HCT116 (cell line): ENCODE data around the gene PLAAT2. TPM values are rescaled to one million over a fixed set of nuclear protein-coding genes. Genes with fewer than 3 reads are reported as not detected.

Experiments
- ATAC-seq: fragments of 200-7000 bp; cut with Tn5 transposase; 2 replicates; pipeline ENCODE4 v1.9.1; 2020; ENCODE audit warnings: mild to moderate bottlenecking, moderate library complexity
- BruUV-seq: library from RNA; stranded (reverse); fragments of 400-500 nt; replicated peaks from 2 replicates; lab custom pipeline; 2021; lab: Mats Ljungman, UMichigan
- CTCF ChIA-PET: fragments of 300-600 bp; sonication (Branson Sonifier 250); formaldehyde crosslinking; loops from one replicate; lab custom pipeline; 2021; ENCODE audit warnings: antibody characterized with exemption; lab: Charles Lee
- POLR2A ChIA-PET: fragments of 300-600, 350-600 bp; sonication (Branson Sonifier 250); formaldehyde crosslinking; loops from one replicate; lab custom pipeline; 2021; ENCODE audit warnings: antibody characterized with exemption; lab: Charles Lee
- RAD21 ChIA-PET, 2 experiments: fragments of 300-600 bp; sonication (Branson Sonifier 250); formaldehyde crosslinking; loops; one replicate each; lab custom pipeline; 2023; ENCODE audit warnings: low total read pairs in 2 of 2; ENCODE audit not compliant: uncharacterized antibody in 2 of 2, unreplicated experiment in 2 of 2, low non-redundant PET in 1 of 2; lab: Charles Lee
- DNase-seq: peaks from one replicate; pipeline ENCODE4 v3.0.0-alpha.2; 2010; ENCODE audit warnings: low read depth, low spot score
- H2AFZ ChIP-seq: fragments of 200-600 bp; shearing (Covaris generic), sonication (generic); 2 replicates; pipeline ENCODE4 v1.6.1; 2017; ENCODE audit warnings: low read depth, mixed run types, mixed read lengths, antibody characterized with exemption, low read length; ENCODE audit not compliant: poor library complexity, severe bottlenecking
- H3K27ac ChIP-seq: 2 replicates; pipeline ENCODE4 v1.5.1; 2012; ENCODE audit warnings: low read depth, low read length
- H3K27me3 ChIP-seq: fragments of 200-600 bp; sonication (generic); 2 replicates; pipeline ENCODE4 v1.6.1; 2016; ENCODE audit warnings: mixed run types, low read length, mixed read lengths; ENCODE audit not compliant: insufficient read depth
- H3K36me3 ChIP-seq, 2 experiments: fragments of 200-500 bp in 1 of 2; fragments of 200-600 bp in 1 of 2; sonication (Bioruptor generic) in 1 of 2; sonication (generic) in 1 of 2; 2 replicates each; pipeline versions ENCODE4 v1.5.1 to v1.6.1; 2014 to 2016; ENCODE audit warnings: low read length in 2 of 2, inconsistent platforms in 1 of 2, mixed read lengths in 1 of 2, mixed run types in 1 of 2; ENCODE audit not compliant: insufficient read depth in 2 of 2, control insufficient read depth in 1 of 2
- H3K4me1 ChIP-seq, 2 experiments: fragments of 200-600 bp in 1 of 2; sonication (generic) in 1 of 2; 2 replicates each; pipeline versions ENCODE4 v1.5.1 to v1.6.1; 2012 to 2017; ENCODE audit warnings: low read length in 2 of 2, inconsistent platforms in 1 of 2, mild to moderate bottlenecking in 1 of 2, mixed read lengths in 1 of 2, mixed run types in 1 of 2, moderate library complexity in 1 of 2; ENCODE audit not compliant: insufficient read depth in 2 of 2, control insufficient read depth in 1 of 2
- H3K4me2 ChIP-seq: fragments of 200-600 bp; sonication (generic); 2 replicates; pipeline ENCODE4 v1.6.1; 2017; ENCODE audit warnings: mixed run types, low read length, mixed read lengths
- H3K4me3 ChIP-seq, 2 experiments: fragments of 200-600 bp in 1 of 2; sonication (generic) in 1 of 2; replicated peaks in 1 of 2; 2 replicates each; pipeline ENCODE4 v1.5.1; 2011 to 2016; ENCODE audit warnings: low read length in 2 of 2, control low read depth in 1 of 2, low read depth in 1 of 2, mild to moderate bottlenecking in 1 of 2, mixed read lengths in 1 of 2, mixed run types in 1 of 2
- H3K79me2 ChIP-seq: fragments of 200-600 bp; sonication (generic); 2 replicates; pipeline ENCODE4 v1.6.1; 2017; ENCODE audit warnings: mild to moderate bottlenecking, mixed run types, low read length, moderate library complexity, mixed read lengths; ENCODE audit not compliant: insufficient read depth
- H3K9ac ChIP-seq: fragments of 200-600 bp; sonication (generic); 2 replicates; pipeline ENCODE4 v1.6.1; 2016; ENCODE audit warnings: low read length, mixed read lengths
- H3K9me2 ChIP-seq: fragments of 200-600 bp; sonication (generic), shearing (Covaris generic); 2 replicates; pipeline ENCODE4 v1.6.1; 2017; ENCODE audit warnings: mixed run types, mild to moderate bottlenecking, moderate library complexity; ENCODE audit not compliant: insufficient read depth
- H3K9me3 ChIP-seq, 2 experiments: fragments of 200-500 bp in 1 of 2; fragments of 200-600 bp in 1 of 2; sonication (Bioruptor generic) in 1 of 2; sonication (generic) in 1 of 2; 2 replicates each; pipeline ENCODE4 v1.6.1; 2014 to 2017; ENCODE audit warnings: low read length in 2 of 2, mixed read lengths in 2 of 2, inconsistent platforms in 1 of 2, low read depth in 1 of 2, mild to moderate bottlenecking in 1 of 2, mixed run types in 1 of 2, moderate library complexity in 1 of 2; ENCODE audit not compliant: control insufficient read depth in 1 of 2, insufficient read depth in 1 of 2
- H4K20me1 ChIP-seq: fragments of 200-600 bp; sonication (generic), shearing (Covaris generic); 2 replicates; pipeline ENCODE4 v1.6.1; 2017; ENCODE audit warnings: mixed run types, mild to moderate bottlenecking, moderate library complexity; ENCODE audit not compliant: insufficient read depth
- CBX3 ChIP-seq: IDR thresholded peaks from 2 replicates; pipeline ENCODE4 v1.6.1; 2012; ENCODE audit warnings: low read depth
- CEBPB ChIP-seq: IDR thresholded peaks from 2 replicates; pipeline ENCODE4 v1.6.1; 2012; ENCODE audit warnings: low read depth
- EGR1 ChIP-seq: IDR thresholded peaks from 2 replicates; pipeline ENCODE4 v1.6.1; 2012; ENCODE audit warnings: low read depth
- ELF1 ChIP-seq: IDR thresholded peaks from 2 replicates; pipeline ENCODE4 v1.6.1; 2012; ENCODE audit warnings: low read depth, borderline replicate concordance
- EZH2 ChIP-seq: fragments of 200-600 bp; sonication (generic); IDR thresholded peaks from 2 replicates; pipeline ENCODE4 v1.6.1; 2017; ENCODE audit warnings: antibody characterized with exemption, mixed run types
- EZH2phosphoT487 ChIP-seq: fragments of 200-600 bp; IDR thresholded peaks from 2 replicates; pipeline ENCODE4 v1.6.1; 2018; ENCODE audit warnings: antibody characterized with exemption, borderline replicate concordance
- FOSL1 ChIP-seq: IDR thresholded peaks from 2 replicates; pipeline ENCODE4 v1.6.1; 2012; ENCODE audit warnings: low read depth
- JUND ChIP-seq: IDR thresholded peaks from 2 replicates; pipeline ENCODE4 v1.6.1; 2012
- MAX ChIP-seq: IDR thresholded peaks from 2 replicates; pipeline ENCODE4 v1.6.1; 2012
- POLR2A ChIP-seq: IDR thresholded peaks from 2 replicates; pipeline ENCODE4 v1.7.0; 2011; ENCODE audit warnings: borderline replicate concordance; ENCODE audit not compliant: insufficient read depth, insufficient read length; ENCODE audit errors: extremely low read depth
- POLR2AphosphoS5 ChIP-seq: IDR thresholded peaks from 2 replicates; pipeline ENCODE4 v1.6.1; 2011; ENCODE audit warnings: mild to moderate bottlenecking, low read depth, low read length, moderate library complexity
- SIN3A ChIP-seq: IDR thresholded peaks from 2 replicates; pipeline ENCODE4 v1.6.1; 2012; ENCODE audit warnings: low read depth
- SP1 ChIP-seq: IDR thresholded peaks from 2 replicates; pipeline ENCODE4 v1.6.1; 2012; ENCODE audit warnings: low read depth
- SRF ChIP-seq: IDR thresholded peaks from 2 replicates; pipeline ENCODE4 v1.6.1; 2012; ENCODE audit warnings: low read depth
- TCF7L2 ChIP-seq: IDR thresholded peaks from 2 replicates; pipeline ENCODE4 v1.7.0; 2011; ENCODE audit warnings: borderline replicate concordance, inconsistent platforms; ENCODE audit not compliant: insufficient read depth, insufficient read length; ENCODE audit errors: extremely low read depth
- ZFX ChIP-seq: fragments of 450-650 bp; IDR thresholded peaks from 2 replicates; pipeline ENCODE4 v1.6.1; 2017
- ZNF274 ChIP-seq: fragments of 200-500 bp; sonication (Bioruptor generic); IDR thresholded peaks from 2 replicates; pipeline ENCODE4 v1.6.1; 2014; ENCODE audit warnings: mild to moderate bottlenecking, low read depth, low read length, inconsistent platforms
- intact Hi-C: fragments of 100-400 bp; cut with micrococcal nuclease; formaldehyde crosslinking; loops from 2 replicates; pipeline ENCODE4 v1.10.0; 2022
- total RNA-seq: library from RNA; stranded (reverse); gene quantifications from one replicate; pipeline ENCODE4 v1.2.1, GENCODE V29; 2021; ENCODE audit not compliant: unreplicated experiment
- TF ChIP-seq, protein P1 (sequence below): IDR thresholded peaks from 2 replicates; pipeline ENCODE4 v1.6.1; 2012; ENCODE audit warnings: low read depth
- TF ChIP-seq, protein P2 (sequence below), 3 experiments: fragments of 200-600 bp in 1 of 3; sonication (generic) in 1 of 3; IDR thresholded peaks in 2 of 3; conservative IDR thresholded peaks in 1 of 3; 2 replicates each; pipeline ENCODE4 v1.5.1; 2012 to 2017; ENCODE audit warnings: low read depth in 2 of 3, low read length in 2 of 3, antibody characterized with exemption in 1 of 3, borderline replicate concordance in 1 of 3, control low read depth in 1 of 3, mild to moderate bottlenecking in 1 of 3, mixed read lengths in 1 of 3, mixed run types in 1 of 3, moderate library complexity in 1 of 3; ENCODE audit not compliant: insufficient read depth in 1 of 3

The PLAAT2 gene
- total RNA-seq, 1 experiment from 2014 or later = not detected

DNA sequence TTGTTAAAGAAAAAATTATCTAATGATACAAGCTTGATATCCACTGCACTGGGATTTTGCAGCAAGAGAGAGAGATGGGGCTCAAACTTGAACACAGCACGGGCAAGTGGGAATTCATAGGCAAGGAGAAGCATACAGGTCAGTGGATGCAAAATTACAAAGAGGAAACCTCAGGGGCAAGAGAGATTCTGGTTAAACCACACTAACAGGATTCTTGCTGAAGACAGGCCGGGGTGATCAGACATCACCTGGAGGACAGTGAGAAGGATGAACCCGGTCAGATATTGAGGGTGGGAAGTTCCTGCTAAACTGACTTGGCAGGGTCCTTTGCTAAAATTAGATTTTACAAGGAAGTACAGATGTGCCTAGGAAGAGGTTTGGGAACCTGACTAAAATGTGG, 29.1 kb downstream of the PLAAT2 start:
- no peak overlapping the region for H3K9ac ChIP-seq
- H3K27ac ChIP-seq = no peak overlapping the region
- POLR2A ChIA-PET = no interaction called here
- no peak overlapping the region for H3K4me3 ChIP-seq
- TF ChIP-seq, protein P1, sequence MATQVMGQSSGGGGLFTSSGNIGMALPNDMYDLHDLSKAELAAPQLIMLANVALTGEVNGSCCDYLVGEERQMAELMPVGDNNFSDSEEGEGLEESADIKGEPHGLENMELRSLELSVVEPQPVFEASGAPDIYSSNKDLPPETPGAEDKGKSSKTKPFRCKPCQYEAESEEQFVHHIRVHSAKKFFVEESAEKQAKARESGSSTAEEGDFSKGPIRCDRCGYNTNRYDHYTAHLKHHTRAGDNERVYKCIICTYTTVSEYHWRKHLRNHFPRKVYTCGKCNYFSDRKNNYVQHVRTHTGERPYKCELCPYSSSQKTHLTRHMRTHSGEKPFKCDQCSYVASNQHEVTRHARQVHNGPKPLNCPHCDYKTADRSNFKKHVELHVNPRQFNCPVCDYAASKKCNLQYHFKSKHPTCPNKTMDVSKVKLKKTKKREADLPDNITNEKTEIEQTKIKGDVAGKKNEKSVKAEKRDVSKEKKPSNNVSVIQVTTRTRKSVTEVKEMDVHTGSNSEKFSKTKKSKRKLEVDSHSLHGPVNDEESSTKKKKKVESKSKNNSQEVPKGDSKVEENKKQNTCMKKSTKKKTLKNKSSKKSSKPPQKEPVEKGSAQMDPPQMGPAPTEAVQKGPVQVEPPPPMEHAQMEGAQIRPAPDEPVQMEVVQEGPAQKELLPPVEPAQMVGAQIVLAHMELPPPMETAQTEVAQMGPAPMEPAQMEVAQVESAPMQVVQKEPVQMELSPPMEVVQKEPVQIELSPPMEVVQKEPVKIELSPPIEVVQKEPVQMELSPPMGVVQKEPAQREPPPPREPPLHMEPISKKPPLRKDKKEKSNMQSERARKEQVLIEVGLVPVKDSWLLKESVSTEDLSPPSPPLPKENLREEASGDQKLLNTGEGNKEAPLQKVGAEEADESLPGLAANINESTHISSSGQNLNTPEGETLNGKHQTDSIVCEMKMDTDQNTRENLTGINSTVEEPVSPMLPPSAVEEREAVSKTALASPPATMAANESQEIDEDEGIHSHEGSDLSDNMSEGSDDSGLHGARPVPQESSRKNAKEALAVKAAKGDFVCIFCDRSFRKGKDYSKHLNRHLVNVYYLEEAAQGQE = no peak
- TF ChIP-seq CEBPB (no peak), JUND (no peak), SP1 (no peak), SIN3A (no peak), SRF (no peak), ELF1 (no peak), ZNF274 (no peak), MAX (no peak), POLR2A (no peak), FOSL1 (no peak), EZH2 (no peak), EGR1 (no peak), ZFX (no peak), TCF7L2 (no peak), CBX3 (no peak), POLR2AphosphoS5 (no peak), EZH2phosphoT487 (no peak)
- TF ChIP-seq, protein P2, sequence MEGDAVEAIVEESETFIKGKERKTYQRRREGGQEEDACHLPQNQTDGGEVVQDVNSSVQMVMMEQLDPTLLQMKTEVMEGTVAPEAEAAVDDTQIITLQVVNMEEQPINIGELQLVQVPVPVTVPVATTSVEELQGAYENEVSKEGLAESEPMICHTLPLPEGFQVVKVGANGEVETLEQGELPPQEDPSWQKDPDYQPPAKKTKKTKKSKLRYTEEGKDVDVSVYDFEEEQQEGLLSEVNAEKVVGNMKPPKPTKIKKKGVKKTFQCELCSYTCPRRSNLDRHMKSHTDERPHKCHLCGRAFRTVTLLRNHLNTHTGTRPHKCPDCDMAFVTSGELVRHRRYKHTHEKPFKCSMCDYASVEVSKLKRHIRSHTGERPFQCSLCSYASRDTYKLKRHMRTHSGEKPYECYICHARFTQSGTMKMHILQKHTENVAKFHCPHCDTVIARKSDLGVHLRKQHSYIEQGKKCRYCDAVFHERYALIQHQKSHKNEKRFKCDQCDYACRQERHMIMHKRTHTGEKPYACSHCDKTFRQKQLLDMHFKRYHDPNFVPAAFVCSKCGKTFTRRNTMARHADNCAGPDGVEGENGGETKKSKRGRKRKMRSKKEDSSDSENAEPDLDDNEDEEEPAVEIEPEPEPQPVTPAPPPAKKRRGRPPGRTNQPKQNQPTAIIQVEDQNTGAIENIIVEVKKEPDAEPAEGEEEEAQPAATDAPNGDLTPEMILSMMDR (IDR thresholded peaks at IDR 0.05 in 2 of 3, conservative IDR thresholded peaks at IDR 0.05 in 1 of 3; ENCODE audit: borderline replicate concordance in 1 of 3, insufficient read depth in 1 of 3, low read depth in 2 of 3, low read length in 2 of 3) = no peak
- TF ChIP-seq, all 23 proteins: peak for 0
- intact Hi-C loops = no loop called here
- no TSS peak for BruUV-seq
- ChIA-PET CTCF (no interaction called here), RAD21 (no interaction called here)
- no peak overlapping the region for H3K4me2 ChIP-seq
- H4K20me1 ChIP-seq = no peaks in the 10 kb centered on the region
- ATAC-seq = no peak
- no peak overlapping the region for H2AFZ ChIP-seq
- no peaks in the 10 kb centered on the region for H3K9me2 ChIP-seq
- H3K36me3 ChIP-seq = no peaks in the 10 kb centered on the region
- H3K79me2 ChIP-seq = no peaks in the 10 kb centered on the region
- peaks cover 0 to 8% of the 10 kb centered on the region in 2 experiments; a peak in 2 of 4 replicates for H3K4me1 ChIP-seq
- H3K9me3 ChIP-seq = no peaks in the 10 kb centered on the region
- H3K27me3 ChIP-seq = no peaks in the 10 kb centered on the region; the same call in 1 of the 2 replicates
- DNase-seq = no peak
